Vagina (tissue), 2 donors: ENCODE results near the gene RAF1. TPM values are rescaled to one million over a fixed set of nuclear protein-coding genes. Genes with fewer than 3 reads are reported as not detected.

Experiments
- DNase-seq, 2 donors: peaks; one replicate each; pipeline ENCODE4 v3.0.0-alpha.2; 2017; ENCODE audit errors: extremely low spot score in 2 of 2
- H3K27ac ChIP-seq: fragments of 200-600 bp; sonication (generic); one replicate; pipeline ENCODE4 v1.5.1; 2019
- H3K27me3 ChIP-seq: fragments of 200-600 bp; sonication (generic); one replicate; pipeline ENCODE4 v1.5.1; 2019
- H3K36me3 ChIP-seq, 2 donors: fragments of 200-600 bp; sonication (generic); one replicate each; pipeline ENCODE4 v1.5.1; 2017 to 2019
- H3K4me1 ChIP-seq: fragments of 200-600 bp; sonication (generic); one replicate; pipeline ENCODE4 v1.5.1; 2019
- H3K4me3 ChIP-seq, 2 donors: fragments of 200-600 bp; sonication (generic); 1 replicate in 1 of 2; 2 replicates in 1 of 2; pipeline ENCODE4 v1.5.1; 2016 to 2019
- H3K9me3 ChIP-seq: fragments of 200-600 bp; sonication (generic); one replicate; pipeline ENCODE4 v1.5.1; 2019
- CTCF ChIP-seq, 3 experiments: fragments of 450-650 bp in 2 of 3; fragments of 200-600 bp in 1 of 3; sonication (generic) in 1 of 3; IDR thresholded peaks; one replicate each; pipeline ENCODE4 v1.5.1; 2017 to 2019; ENCODE audit warnings: antibody characterized with exemption in 3 of 3, mild to moderate bottlenecking in 2 of 3, moderate library complexity in 2 of 3
- POLR2A ChIP-seq, 2 donors: fragments of 450-650 bp; IDR thresholded peaks; one replicate each; pipeline ENCODE4 v1.6.1; 2017; ENCODE audit warnings: antibody characterized with exemption in 2 of 2, mild to moderate bottlenecking in 2 of 2, moderate library complexity in 2 of 2
- POLR2AphosphoS5 ChIP-seq, 2 donors: sonication (generic); formaldehyde crosslinking; IDR thresholded peaks; one replicate each; pipeline ENCODE4 v1.9.0; 2017; ENCODE audit warnings: antibody characterized with exemption in 2 of 2, mild to moderate bottlenecking in 2 of 2, low read depth in 1 of 2; ENCODE audit not compliant: insufficient read depth in 1 of 2
- intact Hi-C: fragments of 100-400 bp; cut with DNase I; formaldehyde crosslinking; loops from one replicate; pipeline ENCODE4 v1.15.1; 2023
- total RNA-seq: library from RNA; depleted of rRNA; stranded (reverse); fragments of >200 nt; gene quantifications from one replicate; pipeline ENCODE4 v1.2.3, GENCODE V29; 2016

RAF1 gene
- total RNA-seq, 1 donor from 2014 or later, result 89.6 TPM

- TF ChIP-seq CTCF (IDR thresholded peaks at IDR 0.05) (no peak), POLR2A (IDR thresholded peaks at IDR 0.05) (no peak), POLR2AphosphoS5 (IDR thresholded peaks at IDR 0.05; ENCODE audit: insufficient read depth in 1 of 2, low read depth in 1 of 2) (no peak)
- Histone ChIP-seq H3K4me1 (no peaks in the 10 kb centered on the region), H3K36me3 (peaks cover 0 to 89% of the 10 kb centered on the region in 2 donors), H3K27ac (no peak overlapping the region), H3K9me3 (no peaks in the 10 kb centered on the region), H3K4me3 (no peak overlapping the region), H3K27me3 (no peaks in the 10 kb centered on the region)
- intact Hi-C loops, result loop anchor here (5.0 kb wide), 1 partner anchor 1798 kb away; no protein-coding TSS in a partner anchor
- no peak for DNase-seq
Observed at GRCh38 chr3:12598890-12599289, 65.0 kb downstream of the RAF1 start.

- Histone ChIP-seq H3K4me1 (no peaks in the 10 kb centered on the region), H3K4me3 (no peak overlapping the region), H3K9me3 (no peaks in the 10 kb centered on the region), H3K36me3 (peaks cover 0 to 88% of the 10 kb centered on the region in 2 donors), H3K27ac (no peak overlapping the region), H3K27me3 (no peaks in the 10 kb centered on the region)
- intact Hi-C loops, result no loop called here
- DNase-seq, result no peak
- TF ChIP-seq POLR2AphosphoS5 (IDR thresholded peaks at IDR 0.05; ENCODE audit: insufficient read depth in 1 of 2, low read depth in 1 of 2) (no peak), CTCF (IDR thresholded peaks at IDR 0.05) (no peak), POLR2A (IDR thresholded peaks at IDR 0.05) (no peak)
Observed at GRCh38 chr3:12593473-12593872, 70.4 kb downstream of the RAF1 start.

- no peak overlapping the region for H3K4me3 ChIP-seq
- intact Hi-C loops, result no loop called here
- peaks cover 0 to 81% of the 10 kb centered on the region in 2 donors for H3K36me3 ChIP-seq
- no peak for TF ChIP-seq POLR2A (IDR thresholded peaks at IDR 0.05)
- TF ChIP-seq CTCF (IDR thresholded peaks at IDR 0.05), result no peak
- TF ChIP-seq POLR2AphosphoS5 (IDR thresholded peaks at IDR 0.05; ENCODE audit: insufficient read depth in 1 of 2, low read depth in 1 of 2), result no peak
- no peaks in the 10 kb centered on the region for H3K27me3 ChIP-seq
- no peaks in the 10 kb centered on the region for H3K4me1 ChIP-seq
- H3K9me3 ChIP-seq, result no peaks in the 10 kb centered on the region
- H3K27ac ChIP-seq, result no peak overlapping the region
- DNase-seq, result no peak
Observed at GRCh38 chr3:12591997-12592715, 71.8 kb downstream of the RAF1 start.

- no peak overlapping the region for H3K27ac ChIP-seq
- no peaks in the 10 kb centered on the region for H3K27me3 ChIP-seq
- no peaks in the 10 kb centered on the region for H3K9me3 ChIP-seq
- DNase-seq, result no peak
- H3K4me3 ChIP-seq, result no peak overlapping the region
- no peaks in the 10 kb centered on the region for H3K4me1 ChIP-seq
- intact Hi-C loops, result no loop called here
- peaks cover 0 to 75% of the 10 kb centered on the region in 2 donors for H3K36me3 ChIP-seq
- TF ChIP-seq POLR2AphosphoS5 (IDR thresholded peaks at IDR 0.05; ENCODE audit: insufficient read depth in 1 of 2, low read depth in 1 of 2) (no peak), POLR2A (IDR thresholded peaks at IDR 0.05) (no peak), CTCF (IDR thresholded peaks at IDR 0.05) (no peak)
Observed at GRCh38 chr3:12591456-12591855, 72.5 kb downstream of the RAF1 start.

- no peak for TF ChIP-seq POLR2AphosphoS5 (IDR thresholded peaks at IDR 0.05; ENCODE audit: insufficient read depth in 1 of 2, low read depth in 1 of 2)
- TF ChIP-seq POLR2A (IDR thresholded peaks at IDR 0.05), result no peak
- no peak for TF ChIP-seq CTCF (IDR thresholded peaks at IDR 0.05)
- DNase-seq, result no peak
- H3K9me3 ChIP-seq, result no peaks in the 10 kb centered on the region
- no peak overlapping the region for H3K4me3 ChIP-seq
- no peaks in the 10 kb centered on the region for H3K27me3 ChIP-seq
- intact Hi-C loops, result no loop called here
- peaks cover 0 to 75% of the 10 kb centered on the region in 2 donors for H3K36me3 ChIP-seq
- no peak overlapping the region for H3K27ac ChIP-seq
- no peaks in the 10 kb centered on the region for H3K4me1 ChIP-seq
Observed at GRCh38 chr3:12590096-12590495, 73.8 kb downstream of the RAF1 start.
